Smooth muscle cell (in vitro differentiated cells): Measurements from ENCODE around the gene LAMC1. TPM values are rescaled to one million over a fixed set of nuclear protein-coding genes. Genes with fewer than 3 reads are reported as not detected.
A peak's percentile ranks its signal among the peaks of the same experiment; 100 is the strongest.

Source experiments
- DNase-seq: peaks from one replicate; lab custom pipeline; 2025; ENCODE audit not compliant: unreplicated experiment; lab: John Stamatoyannopoulos, UW
- H2AFZ ChIP-seq: fragments of 200-600 bp; sonication (generic); 2 replicates; pipeline ENCODE4 v1.6.0; 2016; ENCODE audit warnings: antibody characterized with exemption, low read depth, mild to moderate bottlenecking
- H3F3A ChIP-seq: fragments of 200-600 bp; sonication (generic); 2 replicates; pipeline ENCODE4 v1.6.0; 2017; ENCODE audit warnings: antibody characterized with exemption, low read depth
- H3K27ac ChIP-seq: fragments of 200-600 bp; sonication (generic); 2 replicates; pipeline ENCODE4 v1.5.1; 2016; ENCODE audit warnings: low read depth, mild to moderate bottlenecking
- H3K27me3 ChIP-seq: fragments of 200-600 bp; sonication (generic); 2 replicates; pipeline ENCODE4 v1.6.1; 2016; ENCODE audit warnings: low read depth, mild to moderate bottlenecking
- H3K36me3 ChIP-seq: fragments of 200-600 bp; sonication (generic); 2 replicates; pipeline ENCODE4 v1.5.1; 2016; ENCODE audit warnings: low read depth
- H3K4me1 ChIP-seq: fragments of 200-600 bp; sonication (generic); 2 replicates; pipeline ENCODE4 v1.5.1; 2016; ENCODE audit warnings: low read depth
- H3K4me2 ChIP-seq: fragments of 200-600 bp; sonication (generic); 2 replicates; pipeline ENCODE4 v1.6.0; 2016; ENCODE audit warnings: mild to moderate bottlenecking
- H3K4me3 ChIP-seq: fragments of 200-600 bp; sonication (generic); 2 replicates; pipeline ENCODE4 v1.5.1; 2016; ENCODE audit warnings: mild to moderate bottlenecking
- H3K79me2 ChIP-seq: fragments of 200-600 bp; sonication (generic); 2 replicates; pipeline ENCODE4 v1.6.0; 2016; ENCODE audit warnings: low read depth, mild to moderate bottlenecking
- H3K9ac ChIP-seq: fragments of 200-600 bp; sonication (generic); 2 replicates; pipeline ENCODE4 v1.6.0; 2016; ENCODE audit warnings: low read depth
- H3K9me3 ChIP-seq: fragments of 200-600 bp; sonication (generic); replicated peaks from 2 replicates; pipeline ENCODE4 v1.5.1; 2016; ENCODE audit warnings: low read depth
- H4K20me1 ChIP-seq: fragments of 200-600 bp; sonication (generic); 2 replicates; pipeline ENCODE4 v1.6.0; 2016; ENCODE audit warnings: low read depth
- CTCF ChIP-seq: fragments of 200-600 bp; sonication (generic); IDR thresholded peaks from 2 replicates; pipeline ENCODE4 v1.5.1; 2017; ENCODE audit warnings: borderline replicate concordance, mild to moderate bottlenecking, antibody characterized with exemption; ENCODE audit not compliant: insufficient read depth, poor library complexity, severe bottlenecking
- WGBS: methylation state at CpG from one replicate; pipeline ENCODE4 v1.1.7; 2016; ENCODE audit warnings: low lambda C conversion rate; 5-methylcytosine and 5-hydroxymethylcytosine counted together
- polyA plus RNA-seq: library from polyadenylated mRNA; unstranded; fragments of >200 nt; fragmentation: Nextera tagmentation; extraction: Ambion mirVana; gene quantifications from 2 replicates; pipeline ENCODE4 v1.2.1, GENCODE V29; 2016
- total RNA-seq: library from RNA; depleted of rRNA; stranded (reverse); fragments of >200 nt; gene quantifications from 2 replicates; pipeline ENCODE4 v1.2.3, GENCODE V29; 2014

Gene LAMC1
- total and polyA plus RNA-seq, 2 experiments from 2014 or later = 64.9 to 137 TPM

- Histone ChIP-seq H3K27ac (no peak overlapping the region), H3K4me3 (no peak overlapping the region), H3K9me3 (no peaks in the 10 kb centered on the region), H3K4me2 (no peak overlapping the region), H2AFZ (no peak overlapping the region), H3K4me1 (peaks cover 8% of the 10 kb centered on the region), H3K27me3 (no peaks in the 10 kb centered on the region), H3K79me2 (no peaks in the 10 kb centered on the region), H3K9ac (no peak overlapping the region), H3F3A (no peaks in the 10 kb centered on the region), H4K20me1 (no peaks in the 10 kb centered on the region), H3K36me3 (no peaks in the 10 kb centered on the region)
- no peak for DNase-seq
- TF ChIP-seq CTCF = no peak
Measured at GRCh38 chr1:182998482-182998881, 24.7 kb upstream of the LAMC1 start.

- no peaks in the 10 kb centered on the region for H3K36me3 ChIP-seq
- H3K27me3 ChIP-seq = no peaks in the 10 kb centered on the region
- peak overlapping the region; percentile 55 for H3K4me2 ChIP-seq
- 67% methylated on average over 4 of the region's 4 CpGs for WGBS
- H3K9me3 ChIP-seq = no peaks in the 10 kb centered on the region
- H3K27ac ChIP-seq = peak overlapping the region; percentile 76
- no peak overlapping the region for H3K4me3 ChIP-seq
- H2AFZ ChIP-seq = no peak overlapping the region
- no peaks in the 10 kb centered on the region for H4K20me1 ChIP-seq
- H3K9ac ChIP-seq = peak overlapping the region; percentile 25
- peaks cover 8% of the 10 kb centered on the region for H3K4me1 ChIP-seq
- H3F3A ChIP-seq = no peaks in the 10 kb centered on the region
- no peak for DNase-seq
- TF ChIP-seq CTCF = no peak
- no peaks in the 10 kb centered on the region for H3K79me2 ChIP-seq
Measured at GRCh38 chr1:183000167-183000962, 22.9 kb upstream of the LAMC1 start.

GRCh38 chr1:183002267-183002666 is 21.0 kb upstream of the LAMC1 start:
- Histone ChIP-seq H3K36me3 (no peaks in the 10 kb centered on the region), H3F3A (no peaks in the 10 kb centered on the region), H3K4me1 (peaks cover 8% of the 10 kb centered on the region), H3K9ac (no peak overlapping the region), H3K9me3 (no peaks in the 10 kb centered on the region), H2AFZ (no peak overlapping the region), H3K4me2 (no peak overlapping the region), H3K27ac (no peak overlapping the region), H3K27me3 (no peaks in the 10 kb centered on the region), H4K20me1 (no peaks in the 10 kb centered on the region), H3K79me2 (no peaks in the 10 kb centered on the region), H3K4me3 (no peak overlapping the region)
- TF ChIP-seq CTCF = no peak
- DNase-seq = no peak

GRCh38 chr1:183002797-183003196 is 20.4 kb upstream of the LAMC1 start:
- DNase-seq = no peak
- WGBS = 48% methylated on average over 3 of the region's 3 CpGs
- no peak overlapping the region for H3K27ac ChIP-seq

More at GRCh38 chr1:183002797-183003196, 20.4 kb upstream of the LAMC1 start:
- no peaks in the 10 kb centered on the region for H3K36me3 ChIP-seq
- H3K9ac ChIP-seq = no peak overlapping the region
- no peaks in the 10 kb centered on the region for H3K9me3 ChIP-seq
- H3K4me1 ChIP-seq = peaks cover 8% of the 10 kb centered on the region
- no peak for TF ChIP-seq CTCF
- no peaks in the 10 kb centered on the region for H4K20me1 ChIP-seq
- H3K79me2 ChIP-seq = no peaks in the 10 kb centered on the region
- H3K4me2 ChIP-seq = peak overlapping the region; percentile 54
- H3K27me3 ChIP-seq = no peaks in the 10 kb centered on the region
- no peak overlapping the region for H3K4me3 ChIP-seq
- no peaks in the 10 kb centered on the region for H3F3A ChIP-seq
- H2AFZ ChIP-seq = peak overlapping the region; percentile 17
